ENCODE measurements around the gene PSME3IP1.

The PSME3IP1 gene

GRCh38 chr16:57144027-57144426, 41.8 kb downstream of the PSME3IP1 start:
- no peak for DNase-seq (ENCODE audit: low read depth)

GRCh38 chr16:57143149-57143921, 42.5 kb downstream of the PSME3IP1 start:
- no peak for DNase-seq (ENCODE audit: low read depth)

DNA sequence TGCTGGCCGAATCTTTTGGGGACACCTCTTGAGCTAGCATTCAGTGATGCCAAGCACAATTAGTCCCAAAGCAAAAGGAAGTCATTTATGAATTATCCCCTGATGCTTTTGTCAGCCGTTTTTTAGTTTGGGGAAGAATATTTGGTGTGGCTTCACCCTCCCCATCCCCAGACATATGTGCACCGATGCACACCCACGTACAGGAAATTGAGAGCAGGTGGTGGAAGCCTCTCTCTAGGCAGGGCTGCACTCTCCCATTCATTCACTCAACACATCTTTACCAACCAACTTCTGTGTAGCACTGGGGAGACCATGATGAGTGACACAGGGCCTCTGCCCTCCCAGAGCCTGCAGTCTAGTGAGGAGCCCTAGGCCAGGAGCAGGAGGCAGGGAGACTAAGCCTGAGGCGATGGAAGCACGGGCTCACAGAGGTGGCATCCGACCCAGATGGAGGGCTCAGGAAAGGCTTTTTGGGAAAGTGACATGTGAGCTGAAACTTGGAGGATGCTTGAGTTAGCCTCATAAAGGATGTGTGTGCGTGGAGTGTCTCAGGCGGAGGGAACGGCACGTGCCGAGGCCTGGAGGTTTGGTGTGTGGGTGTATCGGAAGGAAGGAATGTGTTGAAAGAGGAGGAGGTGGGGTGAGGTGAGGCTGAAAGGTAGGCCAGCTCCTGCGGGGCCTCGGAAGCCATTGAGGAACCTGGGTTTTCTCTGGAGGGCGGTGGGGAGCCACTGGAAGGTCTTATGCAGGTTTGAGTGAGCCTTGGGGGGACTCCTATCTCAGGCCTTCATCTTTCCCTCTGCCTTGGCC, 43.8 kb downstream of the PSME3IP1 start:
- no peak for DNase-seq (ENCODE audit: low read depth)

DNA sequence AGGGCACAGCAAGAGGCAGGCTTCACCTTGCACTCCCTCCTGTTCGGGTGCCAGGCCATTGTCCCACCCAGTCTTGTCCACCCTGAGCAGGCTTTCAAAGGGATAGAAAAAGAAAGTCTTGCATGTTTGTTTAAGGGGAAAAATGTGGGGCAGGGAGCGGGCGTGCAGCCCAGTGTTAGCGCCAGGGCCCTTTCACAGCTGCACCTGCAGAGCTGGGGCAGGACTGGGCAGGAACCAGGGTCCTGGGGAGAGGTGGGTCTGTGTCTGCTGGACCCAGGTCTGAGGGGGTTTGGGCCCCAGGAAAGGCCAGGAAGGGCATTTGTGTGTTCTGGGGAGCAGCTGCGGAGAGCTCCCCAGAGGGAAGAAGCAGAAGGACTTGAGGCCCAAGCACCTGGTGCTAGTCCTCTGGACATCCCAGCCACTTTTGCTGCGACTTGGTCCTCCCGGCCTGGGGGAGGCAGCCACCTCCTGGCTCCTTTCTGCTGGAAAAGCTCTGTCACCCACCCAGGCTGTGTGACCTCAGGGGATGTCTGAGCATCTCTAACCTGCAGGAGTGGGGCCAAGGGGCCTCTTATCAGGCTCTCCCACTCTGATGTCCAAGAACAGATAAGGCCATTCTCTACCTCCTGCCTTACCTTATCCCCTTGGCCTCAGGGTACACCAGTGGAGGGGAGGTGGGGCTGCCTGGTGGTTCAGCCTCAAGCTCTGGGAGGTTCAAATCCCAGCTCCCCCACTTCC, 44.7 kb downstream of the PSME3IP1 start:
- DNase-seq (ENCODE audit: low read depth), result no peak

- DNase-seq (ENCODE audit: low read depth), result no peak
Observed at GRCh38 chr16:57138281-57138935, 47.4 kb downstream of the PSME3IP1 start.

GRCh38 chr16:57137566-57138273, 48.1 kb downstream of the PSME3IP1 start:
- DNase-seq (ENCODE audit: low read depth), result no peak

GRCh38 chr16:57137043-57137442, 48.8 kb downstream of the PSME3IP1 start:
- DNase-seq (ENCODE audit: low read depth), result no peak

GRCh38 chr16:57134982-57135381, 50.9 kb downstream of the PSME3IP1 start:
- DNase-seq (ENCODE audit: low read depth), result no peak

DNA sequence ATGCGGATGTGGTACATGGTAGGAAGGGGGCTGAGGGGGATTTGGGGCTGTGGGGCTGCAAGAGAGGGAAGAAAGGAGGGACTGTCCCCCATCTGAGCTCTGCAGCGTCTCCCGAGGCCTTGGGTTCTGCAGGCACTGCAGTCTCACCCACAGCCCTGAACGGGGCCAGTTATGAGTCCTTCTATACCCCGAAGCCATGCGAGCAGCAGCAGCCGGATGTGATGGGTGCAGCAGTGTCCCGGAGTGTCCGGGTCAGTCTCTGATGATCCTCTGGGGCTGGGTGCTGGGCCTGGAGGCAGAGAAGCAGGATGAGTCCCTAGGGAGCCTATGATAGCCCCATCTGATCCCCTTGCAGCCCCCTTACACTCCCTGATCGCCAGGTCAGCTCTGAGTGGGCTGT, 52.0 kb downstream of the PSME3IP1 start:
- DNase-seq (ENCODE audit: low read depth), result no peak

- no peak for DNase-seq (ENCODE audit: low read depth)
Observed at GRCh38 chr16:57133031-57133430, 52.8 kb downstream of the PSME3IP1 start.

GRCh38 chr16:57132470-57132869, 53.4 kb downstream of the PSME3IP1 start:
- no peak for DNase-seq (ENCODE audit: low read depth)

GRCh38 chr16:57131351-57131970, 54.4 kb downstream of the PSME3IP1 start:
- DNase-seq (ENCODE audit: low read depth), result no peak

DNA sequence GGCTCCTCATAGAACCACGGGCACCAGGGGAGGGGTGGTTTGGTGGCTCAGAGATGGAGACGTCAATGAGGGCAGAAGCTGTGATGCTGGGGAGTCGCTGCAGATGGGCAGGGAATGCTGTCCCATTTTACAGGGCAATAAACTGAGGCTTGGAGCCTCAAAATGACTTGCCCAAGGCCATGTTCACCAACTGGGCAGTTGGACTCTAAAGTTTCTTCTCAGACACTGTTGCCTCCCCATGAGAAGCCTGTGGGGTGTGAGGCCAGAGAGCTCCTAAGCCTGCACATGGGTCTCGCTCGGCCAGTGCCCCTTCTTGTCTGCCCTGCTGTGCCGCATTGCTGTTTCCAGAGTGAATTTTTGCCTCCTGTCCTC, 54.9 kb downstream of the PSME3IP1 start:
- no peak for DNase-seq (ENCODE audit: low read depth)

DNA sequence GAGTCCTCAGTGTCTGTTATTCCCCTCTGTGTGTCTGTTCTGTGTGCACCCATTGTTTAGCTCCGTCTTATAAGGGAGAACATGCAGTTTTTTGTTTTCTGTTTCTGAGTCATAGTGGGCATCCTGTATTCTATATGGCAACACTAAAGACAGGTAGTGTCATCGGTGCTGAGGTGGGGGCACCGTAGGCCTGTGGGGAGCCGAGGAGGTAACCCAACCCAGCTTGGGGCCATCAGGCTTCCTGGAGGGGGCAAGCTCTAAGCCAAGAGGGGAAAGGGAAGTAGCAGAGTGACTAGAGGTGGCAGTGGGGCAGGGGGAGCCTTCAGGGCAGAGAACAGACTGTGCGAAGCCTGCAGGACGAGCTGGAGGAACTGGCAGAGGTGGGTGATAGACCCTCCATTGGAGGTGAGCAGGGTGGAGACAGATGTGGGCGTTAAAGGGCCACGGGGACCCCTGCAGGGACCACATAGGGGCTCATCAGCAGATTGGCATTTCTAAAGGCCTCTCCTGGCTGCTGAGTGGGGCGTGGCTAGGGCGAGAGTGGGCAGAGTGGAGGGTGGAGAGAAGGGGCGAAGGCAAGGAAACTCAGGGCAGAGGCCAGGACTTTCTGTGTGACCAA, 57.0 kb downstream of the PSME3IP1 start:
- DNase-seq (ENCODE audit: low read depth), result no peak

- DNase-seq (ENCODE audit: low read depth), result no peak
Observed at GRCh38 chr16:57127836-57128235, 58.0 kb downstream of the PSME3IP1 start.

- no peak for DNase-seq (ENCODE audit: low read depth)
Observed at GRCh38 chr16:57127037-57127763, 58.6 kb downstream of the PSME3IP1 start.

DNA sequence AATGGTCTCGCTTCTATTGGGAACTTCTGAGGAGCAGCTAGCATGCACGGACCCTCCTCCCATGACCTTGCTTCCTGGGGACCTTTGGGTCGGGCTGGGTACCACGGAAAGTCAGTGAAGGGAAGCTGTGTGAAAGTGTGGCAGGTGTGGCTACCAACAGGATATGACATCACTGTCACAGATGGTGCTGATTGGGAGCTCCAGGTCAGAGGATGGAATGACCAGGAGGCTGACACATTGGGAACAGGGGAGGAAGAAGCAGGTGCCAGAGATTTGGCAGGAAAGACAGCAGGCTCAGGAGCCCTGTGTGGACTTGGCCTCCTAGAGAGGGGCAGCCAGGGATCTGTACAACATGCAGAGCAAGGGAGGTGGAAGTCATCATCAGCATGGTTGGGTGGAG, 59.4 kb downstream of the PSME3IP1 start:
- no peak for DNase-seq (ENCODE audit: low read depth)

GRCh38 chr16:57125969-57126368, 59.9 kb downstream of the PSME3IP1 start:
- DNase-seq (ENCODE audit: low read depth), result no peak

- DNase-seq (ENCODE audit: low read depth), result no peak
Observed at GRCh38 chr16:57125376-57125775, 60.5 kb downstream of the PSME3IP1 start.
